Measurements from ENCODE around the gene INF2.

- TF ChIP-seq ZNF398 (CRISPR knock-in tag; IDR thresholded peaks at IDR 0.05), result no peak
- TF ChIP-seq TFE3 (CRISPR knock-in tag; IDR thresholded peaks at IDR 0.05), result no peak
- no peak for TF ChIP-seq UBTF (IDR thresholded peaks at IDR 0.05; ENCODE audit: borderline replicate concordance in 1 of 2, low read depth in 2 of 2, low read length in 2 of 2)
- TF ChIP-seq RBM22 (IDR thresholded peaks at IDR 0.05; ENCODE audit: low read depth, low read length, poor library complexity, severe bottlenecking), result no peak
- TF ChIP-seq HDGF (IDR thresholded peaks at IDR 0.05), result no peak
- TF ChIP-seq POLR2A (conservative IDR thresholded peaks at IDR 0.05), result no peak
- no peak for TF ChIP-seq ARID4B (CRISPR knock-in tag; IDR thresholded peaks at IDR 0.05)
- TF ChIP-seq ZNF696 (CRISPR knock-in tag; conservative IDR thresholded peaks at IDR 0.05), result no peak
- TF ChIP-seq PRPF4 (IDR thresholded peaks at IDR 0.05; ENCODE audit: insufficient read depth, low read depth, low read length, poor library complexity, severe bottlenecking), result no peak
- no peak for TF ChIP-seq POLR2AphosphoS5 (IDR thresholded peaks at IDR 0.05; ENCODE audit: control insufficient read depth, insufficient read depth, low read depth, low read length)
- TF ChIP-seq ZNF57 (CRISPR knock-in tag; IDR thresholded peaks at IDR 0.05), result no peak
- 0 out of 6 replicates have a peak, but pooled peaks of 1 of the 3 experiments have one; percentile 1 for TF ChIP-seq CTCF (IDR thresholded peaks at IDR 0.05 in 2 of 3, conservative IDR thresholded peaks at IDR 0.05 in 1 of 3; ENCODE audit: insufficient read depth in 2 of 3, low read depth in 1 of 3, low read length in 3 of 3)
- no peak for TF ChIP-seq BHLHE40 (IDR thresholded peaks at IDR 0.05; ENCODE audit: low read length)
- TF ChIP-seq ELK3 (CRISPR knock-in tag; IDR thresholded peaks at IDR 0.05), result no peak
Observed at GRCh38 chr14:104725772-104726548, 36.5 kb downstream of the INF2 start.

Measured in K562 (cell line).